Astrocyte of the spinal cord (primary cell): ENCODE measurements around the gene PRKCE.
A peak's percentile ranks its signal among the peaks of the same experiment; 100 is the strongest.

Source experiments
- DNase-seq: peaks from one replicate; pipeline ENCODE4 v3.0.0; 2011; ENCODE audit warnings: low read depth, low spot score
- H3K4me3 ChIP-seq: 2 replicates; pipeline ENCODE4 v1.5.1; 2011; ENCODE audit warnings: low read depth, mild to moderate bottlenecking, low read length, moderate library complexity
- in situ Hi-C: cut with HindIII; loops from 2 replicates; pipeline ENCODE4 v1.10.0; 2017; ENCODE audit warnings: low sequenced_read_pairs
- TF ChIP-seq, protein P1 (sequence below): IDR thresholded peaks from 2 replicates; pipeline ENCODE4 v1.5.1; 2012; ENCODE audit warnings: low read depth, mild to moderate bottlenecking, low read length, inconsistent platforms

Gene PRKCE

DNA sequence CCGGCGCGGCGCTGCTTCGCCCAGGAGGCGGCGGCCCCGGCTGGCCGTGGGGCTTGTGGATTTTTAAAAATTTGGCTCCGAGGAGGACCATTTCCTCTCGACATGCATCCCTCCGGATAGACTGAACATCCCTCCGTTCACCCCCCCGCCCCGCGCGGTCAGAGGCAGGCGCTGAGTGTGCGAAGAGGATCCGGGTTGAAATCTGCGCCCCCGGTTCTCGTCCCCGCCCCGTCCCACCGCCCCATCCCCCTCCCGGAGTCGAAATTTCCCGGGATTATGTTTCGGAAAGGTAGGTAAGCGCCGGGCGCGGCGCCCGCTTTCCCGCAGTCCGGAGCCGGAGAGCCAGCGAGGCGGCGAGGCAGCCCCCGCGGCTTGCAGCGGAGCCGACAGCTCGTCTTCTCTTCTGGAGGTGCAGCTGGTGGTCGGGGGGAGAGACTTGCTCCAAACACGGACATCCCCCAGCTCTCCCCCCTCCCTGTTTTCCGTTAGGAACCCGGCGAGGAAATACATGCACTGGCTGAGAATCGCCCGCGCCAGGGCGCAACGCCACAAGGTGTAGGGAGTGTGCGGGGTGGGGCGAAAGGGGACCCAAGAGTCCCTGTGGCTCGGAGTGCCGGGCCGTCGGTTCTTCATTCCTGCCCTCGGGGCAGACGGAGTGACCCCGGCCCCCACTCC is at the start of gene PRKCE:
PRKCE (plus strand) TSS at position 261 of the 675 bp plus-strand sequence.
- TF ChIP-seq, protein P1, sequence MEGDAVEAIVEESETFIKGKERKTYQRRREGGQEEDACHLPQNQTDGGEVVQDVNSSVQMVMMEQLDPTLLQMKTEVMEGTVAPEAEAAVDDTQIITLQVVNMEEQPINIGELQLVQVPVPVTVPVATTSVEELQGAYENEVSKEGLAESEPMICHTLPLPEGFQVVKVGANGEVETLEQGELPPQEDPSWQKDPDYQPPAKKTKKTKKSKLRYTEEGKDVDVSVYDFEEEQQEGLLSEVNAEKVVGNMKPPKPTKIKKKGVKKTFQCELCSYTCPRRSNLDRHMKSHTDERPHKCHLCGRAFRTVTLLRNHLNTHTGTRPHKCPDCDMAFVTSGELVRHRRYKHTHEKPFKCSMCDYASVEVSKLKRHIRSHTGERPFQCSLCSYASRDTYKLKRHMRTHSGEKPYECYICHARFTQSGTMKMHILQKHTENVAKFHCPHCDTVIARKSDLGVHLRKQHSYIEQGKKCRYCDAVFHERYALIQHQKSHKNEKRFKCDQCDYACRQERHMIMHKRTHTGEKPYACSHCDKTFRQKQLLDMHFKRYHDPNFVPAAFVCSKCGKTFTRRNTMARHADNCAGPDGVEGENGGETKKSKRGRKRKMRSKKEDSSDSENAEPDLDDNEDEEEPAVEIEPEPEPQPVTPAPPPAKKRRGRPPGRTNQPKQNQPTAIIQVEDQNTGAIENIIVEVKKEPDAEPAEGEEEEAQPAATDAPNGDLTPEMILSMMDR, result no peak
- peak; percentile 29 for DNase-seq
- in situ Hi-C loops, result no loop called here
- peak within 1 kb of the TSS; percentile 70 for H3K4me3 ChIP-seq

DNA sequence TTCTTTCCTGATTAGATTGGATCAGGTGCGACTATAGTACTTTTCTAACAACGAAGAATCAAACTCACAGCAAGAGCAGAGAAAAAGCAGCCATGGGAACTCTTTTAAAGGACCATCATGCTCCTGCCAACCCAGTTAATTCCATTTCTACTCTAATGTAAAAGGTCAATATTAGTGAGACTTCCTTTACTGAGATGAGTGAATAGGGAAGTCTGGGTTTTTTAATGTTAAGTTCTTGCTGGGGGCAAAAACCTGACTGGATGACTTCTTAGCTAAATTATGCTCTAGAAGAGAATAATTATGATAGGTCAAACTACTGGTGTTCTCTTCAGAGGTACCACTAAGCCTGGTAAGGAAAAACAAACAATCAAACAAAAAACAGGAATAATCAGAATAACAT is 48.9 kb upstream of the PRKCE start:
- H3K4me3 ChIP-seq, result no peak overlapping the region
- TF ChIP-seq, protein P1, result no peak
- in situ Hi-C loops, result no loop called here
- DNase-seq, result no peak

DNA sequence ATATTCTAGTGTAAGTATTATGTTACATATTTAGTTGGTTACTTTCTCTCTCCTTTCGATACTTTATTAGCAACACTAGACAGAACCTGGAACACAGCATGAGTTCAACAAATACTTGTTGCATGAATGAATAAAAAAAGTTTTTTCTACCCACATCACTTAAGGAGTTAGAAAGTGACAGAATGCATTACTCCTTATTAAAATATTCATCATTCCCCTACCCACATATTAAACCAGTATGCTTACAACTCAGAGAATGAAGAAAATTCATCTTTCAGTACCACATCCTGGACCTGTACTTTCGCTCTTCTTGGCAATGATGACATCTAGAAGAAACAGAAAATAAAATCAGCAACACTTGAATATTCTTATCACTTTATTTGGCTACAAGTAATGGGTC is 46.4 kb upstream of the PRKCE start:
- TF ChIP-seq, protein P1, result no peak
- in situ Hi-C loops, result no loop called here
- DNase-seq, result no peak
- H3K4me3 ChIP-seq, result no peak overlapping the region

DNA sequence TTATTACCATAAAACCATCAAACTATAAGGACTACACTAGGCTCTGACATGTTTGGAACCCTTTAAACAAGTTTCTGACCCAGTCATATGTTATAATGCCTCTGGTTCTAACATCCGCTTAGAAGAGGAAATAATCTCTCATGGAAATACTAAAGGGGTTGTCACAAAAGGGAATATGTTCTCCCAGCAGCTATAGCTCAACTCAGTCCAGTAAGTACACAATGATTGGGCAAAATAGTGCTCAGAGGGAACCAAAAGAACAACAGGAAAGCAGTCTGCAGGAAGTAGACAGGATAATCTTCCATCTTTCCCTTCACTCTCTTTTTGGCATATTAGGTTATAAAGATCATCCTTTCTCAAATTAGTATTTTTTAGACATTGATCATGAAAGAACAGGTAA is 44.7 kb upstream of the PRKCE start:
- in situ Hi-C loops, result no loop called here
- H3K4me3 ChIP-seq, result no peak overlapping the region
- TF ChIP-seq, protein P1, result no peak
- DNase-seq, result no peak

DNA sequence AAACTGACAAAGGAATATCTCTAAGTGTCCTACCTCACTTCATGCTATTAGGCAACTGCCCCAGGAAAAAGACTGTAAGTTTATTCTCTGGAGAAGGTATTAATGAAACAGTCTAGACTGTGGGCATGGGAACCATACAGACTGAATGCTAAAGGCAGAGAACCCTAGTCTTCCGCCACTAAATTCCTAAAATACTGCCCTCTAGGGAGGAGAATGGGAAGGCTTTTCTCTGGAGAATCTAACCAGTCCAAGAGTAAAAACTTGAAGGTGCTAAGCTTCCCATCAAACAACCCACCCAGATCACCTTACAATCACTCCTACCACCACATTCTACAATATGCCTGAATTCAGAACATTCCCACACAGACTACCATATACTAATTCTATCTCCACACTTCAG is 43.8 kb upstream of the PRKCE start:
- DNase-seq, result peak; percentile 22
- in situ Hi-C loops, result no loop called here
- TF ChIP-seq, protein P1, result peak; percentile 51
- H3K4me3 ChIP-seq, result no peak overlapping the region

DNA sequence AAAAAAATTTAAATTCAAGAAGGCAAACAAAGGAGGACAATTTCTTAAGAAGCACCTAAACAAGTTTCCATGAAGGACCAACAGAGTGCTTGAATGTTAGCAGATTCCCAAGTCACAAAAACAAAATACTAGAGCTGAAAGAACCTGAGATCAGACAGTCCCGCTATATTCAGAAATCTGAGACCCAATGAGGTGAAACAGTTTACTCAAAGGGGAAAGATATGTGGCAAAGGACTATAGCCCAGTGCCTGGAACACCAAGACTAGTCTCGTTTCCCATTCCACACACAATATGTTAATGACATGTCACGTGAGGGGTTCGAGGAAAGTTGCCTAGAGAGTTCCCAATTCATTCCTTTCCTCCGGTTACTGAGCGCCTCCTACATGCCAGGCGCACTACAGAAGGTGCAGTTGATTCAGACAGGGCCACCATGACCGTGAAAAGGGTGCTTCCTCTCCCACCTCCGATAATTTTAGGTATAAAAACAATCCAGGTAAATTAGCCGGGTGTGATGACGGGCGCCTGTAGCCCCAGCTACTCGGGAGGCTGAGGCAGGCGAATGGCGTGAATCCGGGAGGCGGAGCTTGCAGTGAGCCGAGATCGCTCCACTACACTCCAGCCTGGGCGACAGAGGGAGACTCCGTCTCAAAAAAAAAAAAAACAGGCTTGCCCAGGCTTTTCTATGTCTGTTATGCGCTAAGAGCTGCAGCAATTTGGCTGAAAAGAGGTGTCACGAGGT is 41.0 kb upstream of the PRKCE start:
- TF ChIP-seq, protein P1, result peak; percentile 52
- in situ Hi-C loops, result no loop called here
- H3K4me3 ChIP-seq, result peak overlapping the region; percentile 75
- DNase-seq, result peak; percentile 69
